ENCODE results near the gene SND1. TPM values are rescaled to one million over a fixed set of nuclear protein-coding genes. Genes with fewer than 3 reads are reported as not detected.

SND1 gene
- total and polyA plus RNA-seq, 4 donors = 59.4 to 214 (median 84.1) TPM

GRCh38 chr7:128008141-128008540, 356.1 kb downstream of the SND1 start:
- no peak overlapping the region for H3K27ac ChIP-seq (ENCODE audit: low read depth in 1 of 2, low read length in 2 of 2)
- H3K36me3 ChIP-seq (ENCODE audit: control insufficient read depth in 4 of 4, insufficient read depth in 3 of 4, low read depth in 1 of 4, low read length in 3 of 4) = peaks cover 0 to 3% (median 0%) of the 10 kb centered on the region in 4 donors
- no peak for DNase-seq (ENCODE audit: low spot score)
- peaks cover 19 to 47% (median 42%) of the 10 kb centered on the region in 4 donors for H3K4me1 ChIP-seq (ENCODE audit: control insufficient read depth in 4 of 4, insufficient read depth in 4 of 4, low read length in 3 of 4)
- H3K9ac ChIP-seq (ENCODE audit: low read depth in 1 of 2, low read length in 2 of 2) = no peak overlapping the region
- no peak overlapping the region for H3K4me3 ChIP-seq (ENCODE audit: low read depth in 1 of 3, low read length in 3 of 3)
- 97% methylated on average over 5 of the region's 5 CpGs for WGBS
- no peaks in the 10 kb centered on the region for H3K27me3 ChIP-seq (ENCODE audit: control insufficient read depth in 4 of 4, insufficient read depth in 4 of 4, low read length in 3 of 4)
- TF ChIP-seq RXRA (IDR thresholded peaks at IDR 0.05) = no peak
- no peak for TF ChIP-seq GABPA (IDR thresholded peaks at IDR 0.05 in 1 of 2, conservative IDR thresholded peaks at IDR 0.05 in 1 of 2)
- no peak for TF ChIP-seq FOXA1 (IDR thresholded peaks at IDR 0.05)
- no peak for TF ChIP-seq TAF1 (conservative IDR thresholded peaks at IDR 0.05)
- TF ChIP-seq, protein P1, sequence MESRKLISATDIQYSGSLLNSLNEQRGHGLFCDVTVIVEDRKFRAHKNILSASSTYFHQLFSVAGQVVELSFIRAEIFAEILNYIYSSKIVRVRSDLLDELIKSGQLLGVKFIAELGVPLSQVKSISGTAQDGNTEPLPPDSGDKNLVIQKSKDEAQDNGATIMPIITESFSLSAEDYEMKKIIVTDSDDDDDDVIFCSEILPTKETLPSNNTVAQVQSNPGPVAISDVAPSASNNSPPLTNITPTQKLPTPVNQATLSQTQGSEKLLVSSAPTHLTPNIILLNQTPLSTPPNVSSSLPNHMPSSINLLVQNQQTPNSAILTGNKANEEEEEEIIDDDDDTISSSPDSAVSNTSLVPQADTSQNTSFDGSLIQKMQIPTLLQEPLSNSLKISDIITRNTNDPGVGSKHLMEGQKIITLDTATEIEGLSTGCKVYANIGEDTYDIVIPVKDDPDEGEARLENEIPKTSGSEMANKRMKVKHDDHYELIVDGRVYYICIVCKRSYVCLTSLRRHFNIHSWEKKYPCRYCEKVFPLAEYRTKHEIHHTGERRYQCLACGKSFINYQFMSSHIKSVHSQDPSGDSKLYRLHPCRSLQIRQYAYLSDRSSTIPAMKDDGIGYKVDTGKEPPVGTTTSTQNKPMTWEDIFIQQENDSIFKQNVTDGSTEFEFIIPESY (IDR thresholded peaks at IDR 0.05) = no peak
- TF ChIP-seq, protein P2, sequence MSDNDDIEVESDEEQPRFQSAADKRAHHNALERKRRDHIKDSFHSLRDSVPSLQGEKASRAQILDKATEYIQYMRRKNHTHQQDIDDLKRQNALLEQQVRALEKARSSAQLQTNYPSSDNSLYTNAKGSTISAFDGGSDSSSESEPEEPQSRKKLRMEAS (IDR thresholded peaks at IDR 0.05) = no peak
- H3K9me3 ChIP-seq (ENCODE audit: control insufficient read depth in 4 of 4, low read length in 3 of 4) = no peaks in the 10 kb centered on the region

GRCh38 chr7:128008744-128009143, 356.8 kb downstream of the SND1 start:
- no peak overlapping the region for H3K27ac ChIP-seq (ENCODE audit: low read depth in 1 of 2, low read length in 2 of 2)
- over 99% methylated on average over 2 of the region's 2 CpGs for WGBS
- H3K9ac ChIP-seq (ENCODE audit: low read depth in 1 of 2, low read length in 2 of 2) = no peak overlapping the region
- peaks cover 14 to 41% (median 36%) of the 10 kb centered on the region in 4 donors for H3K4me1 ChIP-seq (ENCODE audit: control insufficient read depth in 4 of 4, insufficient read depth in 4 of 4, low read length in 3 of 4)
- no peak for DNase-seq (ENCODE audit: low spot score)
- no peak overlapping the region for H3K4me3 ChIP-seq (ENCODE audit: low read depth in 1 of 3, low read length in 3 of 3)
- H3K9me3 ChIP-seq (ENCODE audit: control insufficient read depth in 4 of 4, low read length in 3 of 4) = no peaks in the 10 kb centered on the region
- TF ChIP-seq EGR1 (IDR thresholded peaks at IDR 0.05; ENCODE audit: low read depth in 2 of 2) (no peak), SP1 (IDR thresholded peaks at IDR 0.05) (no peak), RAD21 (IDR thresholded peaks at IDR 0.05) (no peak), HNF4A (conservative IDR thresholded peaks at IDR 0.05) (no peak), TAF1 (conservative IDR thresholded peaks at IDR 0.05) (no peak), RXRA (IDR thresholded peaks at IDR 0.05) (no peak), YY1 (IDR thresholded peaks at IDR 0.05) (no peak), HNF4G (IDR thresholded peaks at IDR 0.05) (no peak), GABPA (IDR thresholded peaks at IDR 0.05 in 1 of 2, conservative IDR thresholded peaks at IDR 0.05 in 1 of 2) (no peak), NR2F2 (IDR thresholded peaks at IDR 0.05) (no peak), FOXA2 (IDR thresholded peaks at IDR 0.05) (no peak)
- TF ChIP-seq, protein P3, sequence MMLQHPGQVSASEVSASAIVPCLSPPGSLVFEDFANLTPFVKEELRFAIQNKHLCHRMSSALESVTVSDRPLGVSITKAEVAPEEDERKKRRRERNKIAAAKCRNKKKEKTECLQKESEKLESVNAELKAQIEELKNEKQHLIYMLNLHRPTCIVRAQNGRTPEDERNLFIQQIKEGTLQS (IDR thresholded peaks at IDR 0.05) = no peak
- TF ChIP-seq, protein P2 (IDR thresholded peaks at IDR 0.05) = no peak
- TF ChIP-seq, protein P1 (IDR thresholded peaks at IDR 0.05) = no peak
- TF ChIP-seq, protein P4, sequence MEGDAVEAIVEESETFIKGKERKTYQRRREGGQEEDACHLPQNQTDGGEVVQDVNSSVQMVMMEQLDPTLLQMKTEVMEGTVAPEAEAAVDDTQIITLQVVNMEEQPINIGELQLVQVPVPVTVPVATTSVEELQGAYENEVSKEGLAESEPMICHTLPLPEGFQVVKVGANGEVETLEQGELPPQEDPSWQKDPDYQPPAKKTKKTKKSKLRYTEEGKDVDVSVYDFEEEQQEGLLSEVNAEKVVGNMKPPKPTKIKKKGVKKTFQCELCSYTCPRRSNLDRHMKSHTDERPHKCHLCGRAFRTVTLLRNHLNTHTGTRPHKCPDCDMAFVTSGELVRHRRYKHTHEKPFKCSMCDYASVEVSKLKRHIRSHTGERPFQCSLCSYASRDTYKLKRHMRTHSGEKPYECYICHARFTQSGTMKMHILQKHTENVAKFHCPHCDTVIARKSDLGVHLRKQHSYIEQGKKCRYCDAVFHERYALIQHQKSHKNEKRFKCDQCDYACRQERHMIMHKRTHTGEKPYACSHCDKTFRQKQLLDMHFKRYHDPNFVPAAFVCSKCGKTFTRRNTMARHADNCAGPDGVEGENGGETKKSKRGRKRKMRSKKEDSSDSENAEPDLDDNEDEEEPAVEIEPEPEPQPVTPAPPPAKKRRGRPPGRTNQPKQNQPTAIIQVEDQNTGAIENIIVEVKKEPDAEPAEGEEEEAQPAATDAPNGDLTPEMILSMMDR (IDR thresholded peaks at IDR 0.05; ENCODE audit: low read depth, low read length, missing input control) = no peak
- H3K36me3 ChIP-seq (ENCODE audit: control insufficient read depth in 4 of 4, insufficient read depth in 3 of 4, low read depth in 1 of 4, low read length in 3 of 4) = peaks cover 0 to 3% (median 0%) of the 10 kb centered on the region in 4 donors
- H3K27me3 ChIP-seq (ENCODE audit: control insufficient read depth in 4 of 4, insufficient read depth in 4 of 4, low read length in 3 of 4) = no peaks in the 10 kb centered on the region

Measured in liver (tissue), 9 donors.